H9 (cell line): Measurements from ENCODE around the gene SYT11. TPM values are rescaled to one million over a fixed set of nuclear protein-coding genes. Genes with fewer than 3 reads are reported as not detected.

Experiments used
- DNase-seq: peaks from one replicate; pipeline ENCODE4 v3.0.0-alpha.2; 2017
- H2AFZ ChIP-seq: one replicate; pipeline ENCODE4 v1.6.1; 2013; ENCODE audit warnings: mild to moderate bottlenecking, low read length, control low read depth, moderate library complexity
- H2AK5ac ChIP-seq: 2 replicates; pipeline ENCODE4 v1.6.1; 2013; ENCODE audit warnings: low read length, control low read depth, mixed read lengths; ENCODE audit not compliant: insufficient read length
- H2BK120ac ChIP-seq: one replicate; pipeline ENCODE4 v1.6.1; 2013; ENCODE audit warnings: low read depth, mild to moderate bottlenecking, low read length, control low read depth, inconsistent platforms; ENCODE audit not compliant: poor library complexity, severe bottlenecking
- H2BK12ac ChIP-seq: 2 replicates; pipeline ENCODE4 v1.6.1; 2013; ENCODE audit warnings: low read length, control low read depth, mixed read lengths, low read depth; ENCODE audit not compliant: insufficient read length
- H2BK15ac ChIP-seq: 2 replicates; pipeline ENCODE4 v1.6.1; 2013; ENCODE audit warnings: low read depth, low read length, control low read depth
- H2BK20ac ChIP-seq: one replicate; pipeline ENCODE4 v1.6.1; 2013; ENCODE audit warnings: low read depth, mild to moderate bottlenecking, low read length, control low read depth, inconsistent platforms; ENCODE audit not compliant: poor library complexity, severe bottlenecking
- H2BK5ac ChIP-seq: 2 replicates; pipeline ENCODE4 v1.6.1; 2013; ENCODE audit warnings: low read length, control low read depth, mixed read lengths; ENCODE audit not compliant: insufficient read length
- H3K14ac ChIP-seq: 2 replicates; pipeline ENCODE4 v1.6.1; 2013; ENCODE audit warnings: low read length, control low read depth; ENCODE audit not compliant: insufficient read depth
- H3K18ac ChIP-seq: 2 replicates; pipeline ENCODE4 v1.6.1; 2013; ENCODE audit warnings: low read depth, mild to moderate bottlenecking, mixed read lengths, low read length, control low read depth; ENCODE audit not compliant: insufficient read length
- H3K23ac ChIP-seq: 2 replicates; pipeline ENCODE4 v1.6.1; 2013; ENCODE audit warnings: low read length, control low read depth, mixed read lengths, low read depth; ENCODE audit not compliant: insufficient read length
- H3K23me2 ChIP-seq: 2 replicates; pipeline ENCODE4 v1.6.1; 2013; ENCODE audit warnings: low read depth, mild to moderate bottlenecking, mixed read lengths, low read length, control low read depth; ENCODE audit not compliant: insufficient read length, poor library complexity, severe bottlenecking
- H3K27ac ChIP-seq: 2 replicates; pipeline ENCODE4 v1.5.1; 2013; ENCODE audit warnings: low read length, control low read depth, mixed read lengths, low read depth; ENCODE audit not compliant: insufficient read length
- H3K27me3 ChIP-seq: 2 replicates; pipeline ENCODE4 v1.6.1; 2013; ENCODE audit warnings: low read length, control low read depth, inconsistent platforms; ENCODE audit not compliant: insufficient read depth
- H3K4ac ChIP-seq: 2 replicates; pipeline ENCODE4 v1.6.1; 2013; ENCODE audit warnings: low read depth, mild to moderate bottlenecking, control low read depth, inconsistent platforms, low read length, moderate library complexity
- H3K4me1 ChIP-seq: 2 replicates; pipeline ENCODE4 v1.6.1; 2013; ENCODE audit warnings: low read length, control low read depth, inconsistent platforms; ENCODE audit not compliant: insufficient read depth
- H3K4me2 ChIP-seq: 2 replicates; pipeline ENCODE4 v1.6.1; 2013; ENCODE audit warnings: low read length, control low read depth, mixed read lengths; ENCODE audit not compliant: insufficient read length, insufficient read depth
- H3K56ac ChIP-seq: 2 replicates; pipeline ENCODE4 v1.6.1; 2013; ENCODE audit warnings: low read depth, mild to moderate bottlenecking, mixed read lengths, low read length, control low read depth; ENCODE audit not compliant: insufficient read length
- H3K79me1 ChIP-seq: 2 replicates; pipeline ENCODE4 v1.6.1; 2013; ENCODE audit warnings: low read depth, mild to moderate bottlenecking, moderate library complexity, low read length, control low read depth, inconsistent platforms; ENCODE audit not compliant: insufficient read depth, poor library complexity, severe bottlenecking
- H3K79me2 ChIP-seq: 2 replicates; pipeline ENCODE4 v1.6.1; 2013; ENCODE audit warnings: low read length, control low read depth, inconsistent platforms; ENCODE audit not compliant: insufficient read depth
- H3K9ac ChIP-seq: 2 replicates; pipeline ENCODE4 v1.6.1; 2013; ENCODE audit warnings: low read length, control low read depth, mixed read lengths; ENCODE audit not compliant: insufficient read length; ENCODE audit errors: extremely low read depth
- H3K9me3 ChIP-seq: one replicate; pipeline ENCODE4 v1.6.1; 2013; ENCODE audit warnings: low read depth, low read length, inconsistent platforms; ENCODE audit not compliant: control insufficient read depth
- H3T11ph ChIP-seq: one replicate; pipeline ENCODE4 v1.6.1; 2013; ENCODE audit warnings: mild to moderate bottlenecking, low read length, control low read depth, inconsistent platforms
- H4K20me1 ChIP-seq: one replicate; pipeline ENCODE4 v1.6.1; 2013; ENCODE audit not compliant: control insufficient read depth, insufficient read length, insufficient read depth
- H4K5ac ChIP-seq: 2 replicates; pipeline ENCODE4 v1.6.1; 2013; ENCODE audit warnings: low read depth, mild to moderate bottlenecking, mixed read lengths, low read length, control low read depth; ENCODE audit not compliant: insufficient read length
- H4K8ac ChIP-seq: replicated peaks from 2 replicates; pipeline ENCODE4 v1.6.1; 2013; ENCODE audit warnings: low read length, control low read depth, mixed read lengths, low read depth; ENCODE audit not compliant: insufficient read length
- H4K91ac ChIP-seq: 2 replicates; pipeline ENCODE4 v1.6.1; 2013; ENCODE audit warnings: low read depth, mild to moderate bottlenecking, moderate library complexity, mixed read lengths, low read length, control low read depth; ENCODE audit not compliant: insufficient read length
- H3K27ac Mint-ChIP-seq, 3 experiments: 2 replicates in 2 of 3; 3 replicates in 1 of 3; pipeline ENCODE4 v1.8.0; 2020 to 2021; ENCODE audit warnings: mixed read lengths in 3 of 3, mild to moderate bottlenecking in 1 of 3, moderate library complexity in 1 of 3
- H3K27me3 Mint-ChIP-seq: 2 replicates; pipeline ENCODE4 v1.8.0; 2021; ENCODE audit warnings: low read depth, mild to moderate bottlenecking, moderate library complexity, mixed read lengths
- H3K36me3 Mint-ChIP-seq, 3 experiments: 2 replicates in 2 of 3; 3 replicates in 1 of 3; pipeline ENCODE4 v1.8.0; 2020 to 2021; ENCODE audit warnings: low read depth in 3 of 3, mixed read lengths in 3 of 3; ENCODE audit not compliant: insufficient read depth in 1 of 3
- H3K4me1 Mint-ChIP-seq, 2 experiments: 2 replicates each; pipeline ENCODE4 v1.8.0; 2020; ENCODE audit warnings: mixed read lengths in 2 of 2
- H3K4me3 Mint-ChIP-seq, 2 experiments: 2 replicates in 1 of 2; 3 replicates in 1 of 2; pipeline ENCODE4 v1.8.0; 2020 to 2021; ENCODE audit warnings: mild to moderate bottlenecking in 2 of 2, mixed read lengths in 2 of 2, moderate library complexity in 1 of 2
- H3K9me3 Mint-ChIP-seq, 2 experiments: 2 replicates in 1 of 2; 3 replicates in 1 of 2; pipeline ENCODE4 v1.8.0; 2020; ENCODE audit warnings: mild to moderate bottlenecking in 2 of 2, mixed read lengths in 2 of 2, moderate library complexity in 1 of 2
- total RNA-seq: library from RNA; stranded (reverse); gene quantifications from 2 replicates; pipeline ENCODE4 v1.2.1, GENCODE V29; 2021
- TF ChIP-seq, protein P1 (sequence below): fragments of 200-600 bp; sonication (generic); conservative IDR thresholded peaks from 3 replicates; pipeline ENCODE4 v1.8.0; 2021; ENCODE audit warnings: antibody characterized with exemption, mild to moderate bottlenecking

SYT11 gene
- total RNA-seq, 1 experiment from 2014 or later = 0.28 TPM

DNA sequence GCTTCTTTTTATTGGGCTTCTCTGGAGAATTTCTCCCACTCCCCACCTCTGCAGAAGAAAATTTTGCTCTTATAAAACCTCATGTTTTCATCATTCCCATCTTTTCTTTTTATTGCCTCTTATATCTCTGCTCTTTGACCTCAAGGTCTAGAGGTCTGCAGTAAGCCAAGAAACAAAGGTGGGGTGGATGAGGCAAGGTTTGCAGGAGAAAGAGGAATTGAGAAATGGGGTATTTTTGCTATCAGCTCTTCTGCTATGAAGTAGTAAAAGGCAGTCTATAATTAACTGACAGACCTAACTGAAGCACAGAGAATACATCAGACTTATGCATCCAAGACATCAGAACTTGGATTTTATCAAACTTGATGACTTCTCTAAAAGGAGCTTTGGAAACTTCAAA, 22.9 kb downstream of the SYT11 start:
- no peaks in the 10 kb centered on the region for H3K79me1 ChIP-seq
- no peak overlapping the region for H3K9ac ChIP-seq
- H3K23ac ChIP-seq = no peak overlapping the region
- H3K14ac ChIP-seq = no peak overlapping the region
- Mint-ChIP-seq H3K4me1 (peaks cover 8% of the 10 kb centered on the region in 2 experiments), H3K4me3 (no peak overlapping the region), H3K9me3 (no peaks in the 10 kb centered on the region), H3K27me3 (peaks cover 3% of the 10 kb centered on the region; the same call in 1 of the 2 replicates), H3K27ac (no peak overlapping the region), H3K36me3 (no peaks in the 10 kb centered on the region)
- no peak overlapping the region for H3K18ac ChIP-seq
- no peak overlapping the region for H3K56ac ChIP-seq
- H2BK15ac ChIP-seq = no peak overlapping the region
- H4K91ac ChIP-seq = no peak overlapping the region
- no peak overlapping the region for H3K4ac ChIP-seq
- H3K27me3 ChIP-seq = no peaks in the 10 kb centered on the region
- H2AK5ac ChIP-seq = no peak overlapping the region
- H4K8ac ChIP-seq = no peak overlapping the region
- no peak overlapping the region for H2BK12ac ChIP-seq
- no peak overlapping the region for H3K4me2 ChIP-seq
- no peak overlapping the region for H2BK20ac ChIP-seq
- H3K9me3 ChIP-seq = no peaks in the 10 kb centered on the region
- no peak overlapping the region for H2BK120ac ChIP-seq
- H2AFZ ChIP-seq = no peak overlapping the region
- no peak for DNase-seq
- H3K79me2 ChIP-seq = no peaks in the 10 kb centered on the region
- H2BK5ac ChIP-seq = no peak overlapping the region
- H3K23me2 ChIP-seq = no peaks in the 10 kb centered on the region
- H4K20me1 ChIP-seq = no peaks in the 10 kb centered on the region
- no peaks in the 10 kb centered on the region for H3K4me1 ChIP-seq
- TF ChIP-seq, protein P1, sequence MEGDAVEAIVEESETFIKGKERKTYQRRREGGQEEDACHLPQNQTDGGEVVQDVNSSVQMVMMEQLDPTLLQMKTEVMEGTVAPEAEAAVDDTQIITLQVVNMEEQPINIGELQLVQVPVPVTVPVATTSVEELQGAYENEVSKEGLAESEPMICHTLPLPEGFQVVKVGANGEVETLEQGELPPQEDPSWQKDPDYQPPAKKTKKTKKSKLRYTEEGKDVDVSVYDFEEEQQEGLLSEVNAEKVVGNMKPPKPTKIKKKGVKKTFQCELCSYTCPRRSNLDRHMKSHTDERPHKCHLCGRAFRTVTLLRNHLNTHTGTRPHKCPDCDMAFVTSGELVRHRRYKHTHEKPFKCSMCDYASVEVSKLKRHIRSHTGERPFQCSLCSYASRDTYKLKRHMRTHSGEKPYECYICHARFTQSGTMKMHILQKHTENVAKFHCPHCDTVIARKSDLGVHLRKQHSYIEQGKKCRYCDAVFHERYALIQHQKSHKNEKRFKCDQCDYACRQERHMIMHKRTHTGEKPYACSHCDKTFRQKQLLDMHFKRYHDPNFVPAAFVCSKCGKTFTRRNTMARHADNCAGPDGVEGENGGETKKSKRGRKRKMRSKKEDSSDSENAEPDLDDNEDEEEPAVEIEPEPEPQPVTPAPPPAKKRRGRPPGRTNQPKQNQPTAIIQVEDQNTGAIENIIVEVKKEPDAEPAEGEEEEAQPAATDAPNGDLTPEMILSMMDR = no peak
- H3T11ph ChIP-seq = no peak overlapping the region
- no peak overlapping the region for H3K27ac ChIP-seq
- H4K5ac ChIP-seq = no peak overlapping the region
